IPS DF 19.7 (cell line): ENCODE measurements around the gene CNOT4.
"Not testable (repeated sequence)": the region's sequence is repeated elsewhere in the genome, so short reads cannot be mapped to it uniquely, and the experiment has no call there.

Experiments used
- DNase-seq: peaks from one replicate; pipeline ENCODE4 v3.0.0-alpha.2; 2013; ENCODE audit warnings: low read depth, low spot score

The CNOT4 gene

DNA sequence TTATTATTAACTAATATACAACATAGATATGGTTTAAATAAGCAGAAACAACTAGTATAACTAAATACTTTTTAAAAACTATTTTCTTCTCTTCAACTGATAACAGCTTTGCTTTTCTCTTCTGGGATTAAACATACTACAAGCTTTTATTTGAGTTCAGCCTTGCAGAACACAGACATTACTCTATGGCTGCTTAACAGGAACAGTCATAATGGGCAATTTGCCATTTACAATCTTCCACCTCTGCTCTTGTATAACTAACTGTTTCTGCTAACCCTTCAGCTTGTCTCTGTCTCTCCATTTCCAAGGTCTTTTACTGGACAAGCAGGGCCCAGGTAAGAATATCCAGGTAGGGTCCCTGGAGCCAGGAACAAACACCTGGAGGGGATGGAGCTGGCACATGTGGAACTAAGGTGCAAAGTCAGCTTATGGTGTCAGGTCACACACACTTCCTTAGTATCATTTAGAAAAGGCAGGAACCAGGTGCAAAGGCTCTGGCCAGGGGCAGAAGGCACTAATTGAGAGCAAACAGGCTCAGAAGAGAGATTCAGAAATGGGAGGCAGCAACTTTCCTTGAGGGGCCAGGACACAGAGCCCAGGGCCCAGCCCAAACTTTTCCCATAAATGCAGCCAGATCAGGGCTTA is 183.1 kb downstream of the CNOT4 start:
- DNase-seq = no peak

DNA sequence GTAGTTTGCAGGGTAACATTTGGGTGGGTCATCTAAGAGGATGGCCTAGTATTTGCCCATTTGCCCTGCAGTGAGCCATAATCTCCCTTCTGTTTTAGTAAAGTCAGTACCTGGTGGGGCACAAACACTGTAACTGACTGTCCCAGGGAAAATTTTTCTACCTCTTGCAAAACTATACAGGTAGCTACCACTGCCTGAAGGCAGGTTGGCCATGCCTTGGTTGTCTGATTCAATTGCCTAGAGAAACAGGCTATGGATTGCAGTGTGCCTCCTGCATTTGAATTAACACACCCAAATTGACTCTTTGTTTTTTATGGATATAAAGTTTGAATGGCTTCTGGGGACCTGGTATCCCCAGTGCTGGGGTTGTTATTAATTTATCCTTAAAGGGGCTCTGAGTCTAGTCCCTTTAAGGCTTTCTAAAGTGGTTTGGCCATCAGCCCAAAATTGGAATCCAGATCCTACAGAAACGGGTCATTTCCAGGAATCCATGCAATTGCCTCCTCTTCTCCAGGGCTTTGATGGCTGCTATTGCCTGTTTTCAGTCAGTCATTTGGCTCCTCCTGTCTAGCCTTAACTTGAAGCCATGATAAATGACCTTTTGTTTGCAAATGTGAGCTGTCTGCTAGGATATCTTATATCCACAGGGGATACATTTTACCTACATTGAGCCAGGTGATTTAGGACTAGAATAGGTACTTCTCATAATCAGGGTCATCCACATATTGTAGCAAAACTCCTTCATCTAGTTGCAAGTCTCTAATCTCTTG is 187.1 kb downstream of the CNOT4 start:
- no peak for DNase-seq

DNA sequence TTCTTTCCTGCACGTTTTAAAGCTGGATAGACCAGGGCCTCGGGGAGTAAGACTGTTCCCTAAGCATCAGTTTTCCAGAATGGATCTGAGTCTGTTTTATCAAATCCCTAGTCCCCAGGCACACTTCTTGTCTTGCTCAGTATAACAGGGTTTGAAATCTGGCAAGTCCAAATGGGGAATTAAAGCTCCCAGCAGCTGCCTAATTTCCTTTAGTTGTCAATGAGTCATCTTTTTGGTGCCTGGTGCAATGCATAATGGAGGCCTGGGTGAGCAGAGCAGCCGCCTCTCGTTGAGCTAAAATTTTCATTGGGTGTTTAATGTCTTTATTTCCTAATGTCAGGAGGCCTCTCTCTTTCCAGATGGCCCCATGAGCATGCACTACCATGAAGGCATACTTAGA is 188.3 kb downstream of the CNOT4 start:
- DNase-seq = no peak

DNA sequence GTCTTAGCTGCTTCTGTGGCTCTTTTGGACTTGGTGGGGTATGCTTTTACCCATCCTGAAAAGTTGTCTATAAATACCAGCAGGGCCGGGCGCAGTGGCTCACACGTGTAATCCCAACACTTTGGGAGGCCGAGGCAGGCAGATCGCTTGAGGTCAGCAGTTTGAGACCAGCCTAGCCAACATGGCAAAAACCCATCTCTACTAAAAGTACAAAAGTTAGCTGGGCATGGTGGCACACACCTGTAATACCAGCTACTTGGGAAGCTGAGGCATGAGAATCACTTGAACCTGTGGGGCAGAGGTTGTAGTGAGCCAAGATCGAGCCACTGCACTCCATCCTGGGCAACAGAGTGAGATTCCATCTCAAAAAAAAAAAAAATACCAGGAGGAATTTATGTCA is 188.9 kb downstream of the CNOT4 start:
- DNase-seq = not testable (repeated sequence)

DNA sequence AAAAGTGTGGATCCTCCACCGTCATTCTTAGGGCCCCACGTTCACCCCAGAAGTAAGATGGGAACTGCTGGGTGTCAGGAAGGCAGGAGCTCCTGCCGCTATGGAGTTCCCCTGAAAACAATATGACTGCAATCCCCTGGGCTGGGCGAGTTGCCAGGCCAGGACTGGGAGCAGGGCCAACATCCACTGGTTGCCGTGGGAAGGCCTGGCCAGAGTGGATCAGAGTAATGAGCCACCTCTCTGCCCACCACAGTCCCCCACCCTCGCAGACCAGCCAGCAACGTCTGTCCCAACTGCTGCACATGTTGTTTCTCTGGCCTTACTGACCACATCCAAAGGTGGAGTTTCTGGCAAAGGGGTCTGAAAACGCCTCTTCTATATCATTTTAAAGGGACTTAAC is 189.6 kb downstream of the CNOT4 start:
- no peak for DNase-seq

DNA sequence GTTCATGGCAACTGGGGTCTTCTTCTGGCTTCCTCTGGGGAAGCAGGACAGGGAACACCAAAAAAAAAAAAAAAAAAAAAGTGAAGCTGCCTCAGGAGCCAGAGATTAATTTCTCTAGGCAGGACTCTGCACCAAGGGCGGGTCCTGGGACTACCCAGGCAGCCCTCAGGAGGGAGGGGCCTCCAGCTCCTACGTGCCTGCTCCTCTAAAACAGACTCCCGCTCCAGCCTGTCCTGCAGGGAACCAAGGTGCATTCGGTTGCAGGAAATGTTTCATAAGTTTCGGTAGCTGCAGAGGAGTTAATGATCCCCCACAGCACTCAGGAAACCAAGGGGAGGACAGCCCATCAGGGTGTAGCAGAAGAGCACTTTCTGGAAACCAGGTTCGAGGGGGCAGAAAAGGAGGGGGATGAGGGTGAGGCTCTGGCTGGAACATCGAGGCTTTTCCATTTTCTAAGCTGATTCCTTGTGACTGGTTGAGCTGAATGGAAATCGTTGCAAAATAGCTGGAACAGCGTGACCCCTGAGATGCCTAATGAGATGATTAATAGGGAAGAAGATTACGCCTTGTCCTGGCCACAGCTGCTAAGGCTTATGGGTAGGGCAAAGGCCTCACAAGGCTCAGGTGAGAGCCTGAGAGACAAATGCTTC is 192.1 kb downstream of the CNOT4 start:
- no peak for DNase-seq

DNA sequence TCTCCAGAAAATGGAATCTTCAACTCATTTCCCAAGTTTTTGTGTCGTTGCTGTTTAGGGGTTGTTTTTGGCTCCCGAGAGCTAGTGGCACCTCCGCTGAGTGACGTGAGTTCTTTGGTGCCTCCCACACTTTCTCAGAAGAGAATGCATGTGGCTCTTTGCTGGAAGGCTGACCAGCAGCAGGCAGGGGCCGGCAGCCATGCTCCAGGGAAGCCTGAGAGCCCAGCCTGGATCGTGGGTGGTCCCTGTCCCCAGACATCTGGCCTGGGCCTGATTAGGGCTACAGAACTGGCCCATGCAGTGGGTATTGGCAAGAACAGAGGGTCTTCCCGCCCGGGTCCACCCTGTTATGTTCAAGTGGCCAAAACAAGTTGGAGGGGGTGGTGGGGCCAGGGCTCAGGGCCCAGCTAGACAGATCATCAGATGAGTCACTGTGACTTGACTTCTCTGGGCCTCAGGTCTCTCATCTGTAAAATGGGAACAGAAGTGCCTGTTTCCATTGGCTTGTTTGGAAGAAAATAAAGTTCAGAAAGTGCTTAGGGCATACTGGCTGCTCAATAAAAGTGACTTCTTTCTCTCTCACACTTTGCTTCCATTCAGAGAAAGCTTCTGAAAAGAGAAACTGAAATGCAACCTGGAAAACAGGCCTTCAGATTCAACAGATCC is 193.1 kb downstream of the CNOT4 start:
- no peak for DNase-seq

DNA sequence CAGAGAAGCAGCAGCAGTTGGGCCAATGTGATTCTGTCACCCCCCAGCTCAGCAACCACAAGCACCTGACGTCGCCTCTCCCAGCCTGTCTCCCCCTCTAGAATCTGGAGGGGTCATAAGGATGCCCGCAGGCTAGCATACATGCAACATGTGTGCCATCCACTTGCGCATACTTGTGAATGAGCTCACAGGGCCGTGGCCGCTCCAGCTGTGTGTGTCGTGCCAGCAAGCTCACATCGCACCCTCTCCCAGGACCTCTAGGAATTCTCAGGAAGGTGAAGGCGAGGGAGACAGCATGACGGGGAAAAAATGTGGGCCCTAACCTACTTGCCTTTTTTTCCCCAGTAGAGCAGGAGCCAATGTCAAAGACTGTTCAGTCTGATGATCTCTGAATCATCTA is 195.9 kb downstream of the CNOT4 start:
- no peak for DNase-seq
